H9 (cell line): Measurements from ENCODE around the gene DAAM1. TPM values are rescaled to one million over a fixed set of nuclear protein-coding genes. Genes with fewer than 3 reads are reported as not detected.

Experiments used
- DNase-seq: peaks from one replicate; pipeline ENCODE4 v3.0.0-alpha.2; 2017
- H2AFZ ChIP-seq: one replicate; pipeline ENCODE4 v1.6.1; 2013; ENCODE audit warnings: mild to moderate bottlenecking, low read length, control low read depth, moderate library complexity
- H2AK5ac ChIP-seq: 2 replicates; pipeline ENCODE4 v1.6.1; 2013; ENCODE audit warnings: low read length, control low read depth, mixed read lengths; ENCODE audit not compliant: insufficient read length
- H2BK120ac ChIP-seq: one replicate; pipeline ENCODE4 v1.6.1; 2013; ENCODE audit warnings: low read depth, mild to moderate bottlenecking, low read length, control low read depth, inconsistent platforms; ENCODE audit not compliant: poor library complexity, severe bottlenecking
- H2BK12ac ChIP-seq: 2 replicates; pipeline ENCODE4 v1.6.1; 2013; ENCODE audit warnings: low read length, control low read depth, mixed read lengths, low read depth; ENCODE audit not compliant: insufficient read length
- H2BK15ac ChIP-seq: 2 replicates; pipeline ENCODE4 v1.6.1; 2013; ENCODE audit warnings: low read depth, low read length, control low read depth
- H2BK20ac ChIP-seq: one replicate; pipeline ENCODE4 v1.6.1; 2013; ENCODE audit warnings: low read depth, mild to moderate bottlenecking, low read length, control low read depth, inconsistent platforms; ENCODE audit not compliant: poor library complexity, severe bottlenecking
- H2BK5ac ChIP-seq: 2 replicates; pipeline ENCODE4 v1.6.1; 2013; ENCODE audit warnings: low read length, control low read depth, mixed read lengths; ENCODE audit not compliant: insufficient read length
- H3K14ac ChIP-seq: 2 replicates; pipeline ENCODE4 v1.6.1; 2013; ENCODE audit warnings: low read length, control low read depth; ENCODE audit not compliant: insufficient read depth
- H3K18ac ChIP-seq: 2 replicates; pipeline ENCODE4 v1.6.1; 2013; ENCODE audit warnings: low read depth, mild to moderate bottlenecking, mixed read lengths, low read length, control low read depth; ENCODE audit not compliant: insufficient read length
- H3K23ac ChIP-seq: 2 replicates; pipeline ENCODE4 v1.6.1; 2013; ENCODE audit warnings: low read length, control low read depth, mixed read lengths, low read depth; ENCODE audit not compliant: insufficient read length
- H3K23me2 ChIP-seq: 2 replicates; pipeline ENCODE4 v1.6.1; 2013; ENCODE audit warnings: low read depth, mild to moderate bottlenecking, mixed read lengths, low read length, control low read depth; ENCODE audit not compliant: insufficient read length, poor library complexity, severe bottlenecking
- H3K27ac ChIP-seq: 2 replicates; pipeline ENCODE4 v1.5.1; 2013; ENCODE audit warnings: low read length, control low read depth, mixed read lengths, low read depth; ENCODE audit not compliant: insufficient read length
- H3K27me3 ChIP-seq: 2 replicates; pipeline ENCODE4 v1.6.1; 2013; ENCODE audit warnings: low read length, control low read depth, inconsistent platforms; ENCODE audit not compliant: insufficient read depth
- H3K4ac ChIP-seq: 2 replicates; pipeline ENCODE4 v1.6.1; 2013; ENCODE audit warnings: low read depth, mild to moderate bottlenecking, control low read depth, inconsistent platforms, low read length, moderate library complexity
- H3K4me1 ChIP-seq: 2 replicates; pipeline ENCODE4 v1.6.1; 2013; ENCODE audit warnings: low read length, control low read depth, inconsistent platforms; ENCODE audit not compliant: insufficient read depth
- H3K4me2 ChIP-seq: 2 replicates; pipeline ENCODE4 v1.6.1; 2013; ENCODE audit warnings: low read length, control low read depth, mixed read lengths; ENCODE audit not compliant: insufficient read length, insufficient read depth
- H3K56ac ChIP-seq: 2 replicates; pipeline ENCODE4 v1.6.1; 2013; ENCODE audit warnings: low read depth, mild to moderate bottlenecking, mixed read lengths, low read length, control low read depth; ENCODE audit not compliant: insufficient read length
- H3K79me1 ChIP-seq: 2 replicates; pipeline ENCODE4 v1.6.1; 2013; ENCODE audit warnings: low read depth, mild to moderate bottlenecking, moderate library complexity, low read length, control low read depth, inconsistent platforms; ENCODE audit not compliant: insufficient read depth, poor library complexity, severe bottlenecking
- H3K79me2 ChIP-seq: 2 replicates; pipeline ENCODE4 v1.6.1; 2013; ENCODE audit warnings: low read length, control low read depth, inconsistent platforms; ENCODE audit not compliant: insufficient read depth
- H3K9ac ChIP-seq: 2 replicates; pipeline ENCODE4 v1.6.1; 2013; ENCODE audit warnings: low read length, control low read depth, mixed read lengths; ENCODE audit not compliant: insufficient read length; ENCODE audit errors: extremely low read depth
- H3K9me3 ChIP-seq: one replicate; pipeline ENCODE4 v1.6.1; 2013; ENCODE audit warnings: low read depth, low read length, inconsistent platforms; ENCODE audit not compliant: control insufficient read depth
- H3T11ph ChIP-seq: one replicate; pipeline ENCODE4 v1.6.1; 2013; ENCODE audit warnings: mild to moderate bottlenecking, low read length, control low read depth, inconsistent platforms
- H4K20me1 ChIP-seq: one replicate; pipeline ENCODE4 v1.6.1; 2013; ENCODE audit not compliant: control insufficient read depth, insufficient read length, insufficient read depth
- H4K5ac ChIP-seq: 2 replicates; pipeline ENCODE4 v1.6.1; 2013; ENCODE audit warnings: low read depth, mild to moderate bottlenecking, mixed read lengths, low read length, control low read depth; ENCODE audit not compliant: insufficient read length
- H4K8ac ChIP-seq: replicated peaks from 2 replicates; pipeline ENCODE4 v1.6.1; 2013; ENCODE audit warnings: low read length, control low read depth, mixed read lengths, low read depth; ENCODE audit not compliant: insufficient read length
- H4K91ac ChIP-seq: 2 replicates; pipeline ENCODE4 v1.6.1; 2013; ENCODE audit warnings: low read depth, mild to moderate bottlenecking, moderate library complexity, mixed read lengths, low read length, control low read depth; ENCODE audit not compliant: insufficient read length
- H3K27ac Mint-ChIP-seq, 3 experiments: 2 replicates in 2 of 3; 3 replicates in 1 of 3; pipeline ENCODE4 v1.8.0; 2020 to 2021; ENCODE audit warnings: mixed read lengths in 3 of 3, mild to moderate bottlenecking in 1 of 3, moderate library complexity in 1 of 3
- H3K27me3 Mint-ChIP-seq: 2 replicates; pipeline ENCODE4 v1.8.0; 2021; ENCODE audit warnings: low read depth, mild to moderate bottlenecking, moderate library complexity, mixed read lengths
- H3K36me3 Mint-ChIP-seq, 3 experiments: 2 replicates in 2 of 3; 3 replicates in 1 of 3; pipeline ENCODE4 v1.8.0; 2020 to 2021; ENCODE audit warnings: low read depth in 3 of 3, mixed read lengths in 3 of 3; ENCODE audit not compliant: insufficient read depth in 1 of 3
- H3K4me1 Mint-ChIP-seq, 2 experiments: 2 replicates each; pipeline ENCODE4 v1.8.0; 2020; ENCODE audit warnings: mixed read lengths in 2 of 2
- H3K4me3 Mint-ChIP-seq, 2 experiments: 2 replicates in 1 of 2; 3 replicates in 1 of 2; pipeline ENCODE4 v1.8.0; 2020 to 2021; ENCODE audit warnings: mild to moderate bottlenecking in 2 of 2, mixed read lengths in 2 of 2, moderate library complexity in 1 of 2
- H3K9me3 Mint-ChIP-seq, 2 experiments: 2 replicates in 1 of 2; 3 replicates in 1 of 2; pipeline ENCODE4 v1.8.0; 2020; ENCODE audit warnings: mild to moderate bottlenecking in 2 of 2, mixed read lengths in 2 of 2, moderate library complexity in 1 of 2
- CTCF ChIP-seq: fragments of 200-600 bp; sonication (generic); conservative IDR thresholded peaks from 3 replicates; pipeline ENCODE4 v1.8.0; 2021; ENCODE audit warnings: antibody characterized with exemption, mild to moderate bottlenecking
- WGBS: extraction: QIAGEN DNeasy Blood & Tissue Kit; methylation state at CpG from one replicate; pipeline ENCODE4 v1.1.7; 2013; ENCODE audit warnings: missing lambda C conversion rate, low lambda C conversion rate, mixed read lengths; ENCODE audit not compliant: insufficient read length; ENCODE audit errors: extremely low coverage; 5-methylcytosine and 5-hydroxymethylcytosine counted together
- total RNA-seq: library from RNA; stranded (reverse); gene quantifications from 2 replicates; pipeline ENCODE4 v1.2.1, GENCODE V29; 2021

Gene DAAM1
- total RNA-seq, 1 experiment from 2014 or later, result 19.5 TPM

- Histone ChIP-seq H3K23ac (no peak overlapping the region), H3K27me3 (no peaks in the 10 kb centered on the region), H3K18ac (no peak overlapping the region), H3K9ac (no peak overlapping the region), H2BK120ac (no peak overlapping the region), H3K79me2 (no peaks in the 10 kb centered on the region), H3K14ac (no peak overlapping the region), H3K79me1 (no peaks in the 10 kb centered on the region), H2AK5ac (no peak overlapping the region), H4K5ac (no peak overlapping the region), H3K4me2 (no peak overlapping the region), H3K56ac (no peak overlapping the region), H4K20me1 (no peaks in the 10 kb centered on the region), H3K9me3 (no peaks in the 10 kb centered on the region), H2BK20ac (no peak overlapping the region), H4K91ac (no peak overlapping the region), H2AFZ (no peak overlapping the region), H2BK12ac (no peak overlapping the region), H2BK5ac (no peak overlapping the region), H3K23me2 (no peaks in the 10 kb centered on the region), H2BK15ac (no peak overlapping the region), H3K27ac (no peak overlapping the region), H3T11ph (no peak overlapping the region), H4K8ac (no peak overlapping the region), H3K4ac (no peak overlapping the region), H3K4me1 (no peaks in the 10 kb centered on the region)
- no peak for DNase-seq
- peak; percentile 54 for TF ChIP-seq CTCF
- Mint-ChIP-seq H3K4me3 (no peak overlapping the region), H3K27me3 (no peaks in the 10 kb centered on the region), H3K27ac (no peak overlapping the region), H3K36me3 (peaks cover 1 to 5% (median 2%) of the 10 kb centered on the region in 3 experiments; a peak in 4 of 7 replicates), H3K9me3 (no peaks in the 10 kb centered on the region), H3K4me1 (no peaks in the 10 kb centered on the region)
- no CpG with 5 or more reads among the region's 7 CpGs for WGBS
Measured at GRCh38 chr14:59262717-59263454, 74.4 kb downstream of the DAAM1 start.
